Colonic mucosa (tissue), 4 donors: Measurements from ENCODE around the gene MCU. TPM values are rescaled to one million over a fixed set of nuclear protein-coding genes. Genes with fewer than 3 reads are reported as not detected.
"Not testable (repeated sequence)": the region's sequence is repeated elsewhere in the genome, so short reads cannot be mapped to it uniquely, and the experiment has no call there.

Experiments
- DNase-seq: peaks from one replicate; pipeline ENCODE4 v3.0.0-alpha.2; 2020
- H3K27ac ChIP-seq: fragments of 200-600 bp; one replicate; pipeline ENCODE4 v1.8.0; 2021
- H3K27me3 ChIP-seq: fragments of 200-600 bp; one replicate; pipeline ENCODE4 v1.8.0; 2021
- H3K36me3 ChIP-seq: fragments of 200-600 bp; one replicate; pipeline ENCODE4 v1.8.0; 2021
- H3K4me1 ChIP-seq: fragments of 200-600 bp; one replicate; pipeline ENCODE4 v1.8.0; 2021; ENCODE audit warnings: mild to moderate bottlenecking
- H3K4me3 ChIP-seq: fragments of 200-600 bp; one replicate; pipeline ENCODE4 v1.8.0; 2021
- H3K9ac ChIP-seq, 2 donors: one replicate each; pipeline ENCODE4 v1.7.0; 2013; ENCODE audit warnings: control low read depth in 2 of 2, low read depth in 2 of 2, low read length in 2 of 2
- H3K9me3 ChIP-seq: fragments of 200-600 bp; one replicate; pipeline ENCODE4 v1.8.0; 2021
- CTCF ChIP-seq: fragments of 200-600 bp; IDR thresholded peaks from one replicate; pipeline ENCODE4 v1.8.0; 2022; ENCODE audit warnings: antibody characterized with exemption, mild to moderate bottlenecking
- intact Hi-C: fragments of 100-400 bp; cut with DNase I; formaldehyde crosslinking; loops from one replicate; pipeline ENCODE4 v1.14.1; 2022
- total RNA-seq, 2 donors: library from RNA; stranded (reverse); fragmentation: NEBNext Ultra II Directional in 1 of 2; extraction: Animal tissue kit (Norgen Biotek cat#: 25700) in 1 of 2; gene quantifications; one replicate each; pipeline ENCODE4 v1.2.1, GENCODE V29; 2021
- donor health status: healthy.
- donor health status: DM: no; HTN: no; CAD: no.
- donor health status: DM: no; HTN: no; CAD: no.

Gene MCU
- total RNA-seq, 2 donors from 2014 or later = 88.7 to 109 TPM

- Histone ChIP-seq H3K4me3 (peak overlapping the region; percentile 71), H3K36me3 (no peaks in the 10 kb centered on the region), H3K9ac (peak overlapping the region; percentile 86 to 92), H3K4me1 (peaks cover 13% of the 10 kb centered on the region), H3K27ac (peak overlapping the region; percentile 78), H3K27me3 (no peaks in the 10 kb centered on the region), H3K9me3 (no peaks in the 10 kb centered on the region)
- intact Hi-C loops = loop anchor here (5.0 to 10.0 kb wide), 2 partner anchors 65 to 328 kb away; partner anchors contain the start of gene MICU1
- no peak for TF ChIP-seq CTCF
- DNase-seq = no peak
These were observed 726 bp downstream of the MCU start for GRCh38 chr10:72692744-72692993.

- intact Hi-C loops = loop anchor here (5.0 to 10.0 kb wide), 2 partner anchors 66 to 328 kb away; partner anchors contain the start of gene MICU1
- peak; percentile 61 for DNase-seq
- H3K9me3 ChIP-seq = no peaks in the 10 kb centered on the region
These were observed 1.2 kb downstream of the MCU start for GRCh38 chr10:72692994-72693781.

GRCh38 chr10:72694476-72695369, 2.8 kb downstream of the MCU start:
- Histone ChIP-seq H3K9ac (no peak overlapping the region), H3K4me3 (no peak overlapping the region), H3K4me1 (peaks cover 13% of the 10 kb centered on the region), H3K9me3 (no peaks in the 10 kb centered on the region), H3K27me3 (no peaks in the 10 kb centered on the region), H3K36me3 (no peaks in the 10 kb centered on the region), H3K27ac (no peak overlapping the region)
- DNase-seq = no peak
- TF ChIP-seq CTCF = peak; percentile 16
- intact Hi-C loops = loop anchor here (5.0 to 10.0 kb wide), 3 partner anchors 67 to 330 kb away; partner anchors contain the start of gene MICU1

More at GRCh38 chr10:72692994-72693781, 1.2 kb downstream of the MCU start:
- peak overlapping the region; percentile 86 to 92 for H3K9ac ChIP-seq
- no peaks in the 10 kb centered on the region for H3K27me3 ChIP-seq
- peak overlapping the region; percentile 78 for H3K27ac ChIP-seq
- peak overlapping the region; percentile 71 for H3K4me3 ChIP-seq
- no peaks in the 10 kb centered on the region for H3K36me3 ChIP-seq
- peaks cover 13% of the 10 kb centered on the region for H3K4me1 ChIP-seq
- TF ChIP-seq CTCF = no peak

- intact Hi-C loops = loop anchor here (5.0 to 10.0 kb wide), 2 partner anchors 137 to 331 kb away; no protein-coding TSS in a partner anchor
- no peaks in the 10 kb centered on the region for H3K36me3 ChIP-seq
- no peak overlapping the region for H3K27ac ChIP-seq
- no peak overlapping the region for H3K4me3 ChIP-seq
- H3K4me1 ChIP-seq = peaks cover 13% of the 10 kb centered on the region
- H3K9me3 ChIP-seq = no peaks in the 10 kb centered on the region
- DNase-seq = no peak
- TF ChIP-seq CTCF = no peak
- H3K27me3 ChIP-seq = no peaks in the 10 kb centered on the region
- no peak overlapping the region for H3K9ac ChIP-seq
These were observed 3.6 kb downstream of the MCU start for GRCh38 chr10:72695496-72695895.

GRCh38 chr10:72697716-72698115, 5.8 kb downstream of the MCU start:
- H3K27ac ChIP-seq = no peak overlapping the region
- H3K36me3 ChIP-seq = no peaks in the 10 kb centered on the region
- peaks cover 13% of the 10 kb centered on the region for H3K4me1 ChIP-seq
- no peaks in the 10 kb centered on the region for H3K27me3 ChIP-seq
- no peak for DNase-seq
- intact Hi-C loops = loop anchor here (5.0 to 10.0 kb wide), 2 partner anchors 135 to 333 kb away; no protein-coding TSS in a partner anchor
- no peak overlapping the region for H3K4me3 ChIP-seq
- no peak overlapping the region for H3K9ac ChIP-seq
- no peak for TF ChIP-seq CTCF
- H3K9me3 ChIP-seq = no peaks in the 10 kb centered on the region

- H3K27me3 ChIP-seq, H3K36me3 ChIP-seq, H3K9me3 ChIP-seq, H3K9ac ChIP-seq, intact Hi-C loops, H3K27ac ChIP-seq, H3K4me1 ChIP-seq, H3K4me3 ChIP-seq, DNase-seq: not testable (repeated sequence)
These were observed 10.5 kb downstream of the MCU start for GRCh38 chr10:72702465-72702864.
